Measurements from ENCODE around the gene PDE9A.

- TF ChIP-seq CTCF (IDR thresholded peaks at IDR 0.05) (no peak), CBX8 (IDR thresholded peaks at IDR 0.05) (no peak), ELK1 (IDR thresholded peaks at IDR 0.05; ENCODE audit: low read depth, low read length) (no peak), MAFK (IDR thresholded peaks at IDR 0.05; ENCODE audit: partially characterized antibody) (no peak), RAD21 (conservative IDR thresholded peaks at IDR 0.05 in 1 of 2, IDR thresholded peaks at IDR 0.05 in 1 of 2) (no peak), NFE2L2 (conservative IDR thresholded peaks at IDR 0.05; ENCODE audit: low read length) (no peak), EHMT2 (IDR thresholded peaks at IDR 0.05; ENCODE audit: low read depth) (no peak), HOXA7 (CRISPR knock-in tag; IDR thresholded peaks at IDR 0.05) (no peak), KDM1A (IDR thresholded peaks at IDR 0.05; ENCODE audit: low read depth) (no peak), FOSL2 (IDR thresholded peaks at IDR 0.05) (no peak), FOSL2 (CRISPR knock-in tag; IDR thresholded peaks at IDR 0.05) (no peak), RNF2 (IDR thresholded peaks at IDR 0.05; ENCODE audit: borderline replicate concordance, low read depth) (no peak)
These were observed 110.4 kb downstream of the PDE9A start for GRCh38 chr21:42763581-42764442.

All from A549 (cell line).